ENCODE results near the gene REEP6. TPM values are rescaled to one million over a fixed set of nuclear protein-coding genes. Genes with fewer than 3 reads are reported as not detected.

REEP6 gene
- 1.0 and 2.1 TPM in 2 replicates for total RNA-seq

DNA sequence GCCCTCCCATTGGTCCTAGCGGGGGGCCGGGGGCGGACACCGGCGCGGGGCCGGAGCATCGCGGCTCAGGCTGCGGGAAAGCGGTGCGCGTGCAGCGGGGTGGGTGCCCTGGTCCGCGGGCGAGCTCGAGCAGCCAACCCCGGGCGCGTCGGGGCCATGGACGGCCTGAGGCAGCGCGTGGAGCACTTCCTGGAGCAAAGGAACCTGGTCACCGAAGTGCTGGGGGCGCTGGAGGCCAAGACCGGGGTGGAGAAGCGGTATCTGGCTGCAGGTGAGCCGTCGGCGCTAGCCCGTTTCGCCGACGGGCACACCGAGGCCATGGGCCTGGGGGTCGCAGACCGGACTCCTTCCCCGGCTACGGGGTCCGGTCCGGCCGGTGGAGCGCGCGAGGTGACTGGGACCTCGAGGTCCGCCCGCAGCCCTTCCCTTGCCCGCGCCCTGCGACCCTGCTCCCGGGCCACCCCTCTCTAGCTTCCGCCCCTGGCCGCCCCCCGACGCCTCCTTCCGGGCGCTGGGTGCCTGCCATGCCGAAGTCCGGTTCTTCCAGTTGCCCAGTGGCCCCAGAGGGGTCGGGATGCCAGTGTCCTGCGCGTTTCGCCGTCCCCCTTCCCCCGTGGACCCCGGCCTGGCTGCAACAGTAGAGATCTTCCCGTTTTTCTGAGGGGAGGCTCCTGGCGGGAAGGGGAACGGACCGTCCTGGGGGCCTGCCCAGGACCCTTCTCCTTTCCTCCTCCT lies at the start of gene REEP6:
TSS of gene REEP6 (plus strand) at position 68 of the 735 bp plus-strand sequence. CDS start at position 157, 89 bp downstream.

DNA sequence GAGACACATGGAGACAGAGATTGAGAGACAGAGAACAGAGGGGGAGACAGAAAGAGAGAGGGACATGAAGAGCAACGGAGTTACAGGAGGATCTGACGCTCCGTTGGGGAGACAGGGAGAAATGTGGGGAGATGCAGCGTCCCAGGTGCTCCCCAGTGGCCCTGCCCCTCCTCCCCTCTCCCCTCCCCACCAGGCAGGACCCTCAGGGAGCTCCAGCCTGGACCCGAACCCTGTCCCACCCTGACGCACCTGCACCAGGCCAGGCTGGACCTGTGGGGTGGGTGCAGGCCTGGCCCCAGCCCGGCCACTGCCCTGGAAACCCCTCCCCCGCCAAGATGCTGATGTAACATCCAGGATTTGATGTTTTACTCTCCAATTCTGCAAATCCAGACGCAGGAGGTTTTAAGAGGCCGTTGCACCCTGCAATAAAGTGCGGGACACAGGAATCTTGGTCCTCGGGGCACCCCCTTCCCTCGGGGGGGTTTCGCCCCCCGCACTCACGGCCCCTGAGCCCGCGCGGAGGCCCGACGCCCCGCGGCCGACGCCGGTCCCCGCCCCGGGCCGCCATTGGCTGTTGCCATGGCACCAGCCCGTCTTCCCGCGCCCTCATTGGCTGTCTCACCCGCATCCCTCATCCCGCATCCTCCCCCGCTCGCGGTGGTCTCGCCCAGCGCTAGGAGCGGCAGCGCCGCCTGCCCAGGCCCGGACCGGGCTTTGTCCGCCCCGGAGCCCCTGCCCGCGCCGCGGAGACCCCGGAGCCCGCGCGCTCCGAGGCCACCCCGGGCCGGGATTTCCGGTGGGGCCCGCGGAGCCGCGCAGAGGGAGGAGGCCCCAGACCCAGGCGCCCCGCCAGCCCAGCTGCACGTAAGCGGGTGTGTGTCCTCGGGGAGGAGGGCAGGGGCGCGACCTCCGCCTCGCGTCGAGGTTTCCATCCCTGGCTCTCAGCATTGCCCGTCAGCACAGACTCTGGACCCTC lies 41.2 kb upstream of the REEP6 start, which contains the start of gene APC2:
TSS of gene APC2 (plus strand) at position 655 of the 976 bp plus-strand sequence. CDS start 2,881 bp downstream, outside the sequence.

DNA sequence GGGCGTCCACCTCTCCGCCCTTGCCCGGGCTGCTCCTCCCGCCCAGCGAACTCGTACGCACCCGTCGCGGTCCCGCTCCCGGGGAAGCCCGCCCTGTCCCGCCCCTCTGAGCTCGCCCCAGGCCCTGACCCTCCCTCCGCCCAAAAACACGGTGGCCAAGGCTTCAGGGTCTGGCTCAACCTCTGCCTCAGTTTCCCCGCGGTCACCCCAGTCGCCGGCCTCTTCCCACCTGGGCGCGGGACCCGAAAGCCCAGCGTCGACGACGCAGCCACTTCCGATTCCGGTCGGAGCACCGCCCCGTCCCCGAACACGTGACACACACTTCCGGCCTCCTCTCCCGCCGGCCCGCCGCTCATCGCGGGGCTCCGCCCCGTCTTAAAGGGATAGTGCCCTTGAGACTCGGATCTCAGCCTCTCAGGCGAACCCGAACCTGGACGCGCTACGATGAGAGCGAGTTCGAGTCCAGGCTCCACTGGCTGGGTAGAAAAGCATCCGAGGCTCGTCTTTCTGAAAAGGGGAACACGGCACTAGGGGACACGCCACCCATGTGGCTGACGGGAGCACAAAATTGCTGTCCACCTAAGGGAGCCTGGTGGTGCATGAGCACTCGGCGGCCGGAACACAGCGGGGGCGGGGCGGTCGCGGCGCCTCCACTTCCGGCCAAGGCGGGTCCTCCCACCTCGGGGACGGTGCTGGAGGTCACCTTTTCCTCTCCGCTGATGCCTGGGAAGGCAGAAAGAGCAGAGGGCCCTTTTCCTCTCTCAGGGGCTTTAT lies 11.9 kb upstream of the REEP6 start, which contains the start of gene C19orf25:
TSS of gene C19orf25 (minus strand) at position 282 of the 774 bp plus-strand sequence. CDS start 312 bp downstream, outside the sequence.

DNA sequence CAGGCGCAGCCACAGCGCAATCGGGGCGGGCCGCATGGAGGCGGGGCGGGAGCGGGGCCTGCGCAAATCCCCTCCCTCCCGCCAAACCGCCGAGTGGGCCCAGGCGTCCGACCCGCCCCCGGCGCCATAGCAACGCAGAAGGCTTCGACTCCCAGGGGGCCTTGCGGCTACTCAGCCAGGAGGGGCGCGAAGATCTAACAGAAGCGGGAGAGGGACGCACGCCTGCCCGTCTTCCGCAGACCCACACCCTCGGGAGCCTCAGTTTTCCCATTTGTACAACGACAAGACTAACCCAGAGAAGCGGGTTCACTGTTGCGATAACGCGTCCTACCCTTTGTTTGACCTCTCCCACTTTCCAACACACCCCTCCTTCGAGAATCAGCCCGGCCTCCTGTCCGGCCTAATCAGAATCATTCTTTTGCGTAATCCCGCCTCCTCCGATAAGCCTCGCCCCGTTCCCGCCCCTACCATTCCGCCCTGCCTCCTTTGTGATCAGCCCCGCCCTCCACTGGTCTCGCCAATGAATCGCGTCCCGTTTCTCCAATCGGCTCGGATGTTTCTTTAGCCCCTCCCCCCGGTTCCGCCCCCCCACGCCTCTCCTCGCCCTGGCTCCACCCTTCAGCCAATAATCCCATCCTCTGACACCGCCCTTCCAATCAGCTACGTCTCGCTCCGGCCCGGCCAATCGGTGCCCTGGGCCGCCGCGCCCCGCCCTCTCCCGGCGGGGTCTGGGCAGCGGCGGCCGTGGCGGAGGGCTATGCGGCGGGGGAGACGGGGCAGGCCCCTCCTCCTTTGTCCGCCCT lies 469 bp upstream of the REEP6 start, which contains the start of gene PCSK4:
TSS of gene PCSK4 (minus strand) at position 40 of the 803 bp plus-strand sequence. CDS start at position 36, 4 bp downstream.

DNA sequence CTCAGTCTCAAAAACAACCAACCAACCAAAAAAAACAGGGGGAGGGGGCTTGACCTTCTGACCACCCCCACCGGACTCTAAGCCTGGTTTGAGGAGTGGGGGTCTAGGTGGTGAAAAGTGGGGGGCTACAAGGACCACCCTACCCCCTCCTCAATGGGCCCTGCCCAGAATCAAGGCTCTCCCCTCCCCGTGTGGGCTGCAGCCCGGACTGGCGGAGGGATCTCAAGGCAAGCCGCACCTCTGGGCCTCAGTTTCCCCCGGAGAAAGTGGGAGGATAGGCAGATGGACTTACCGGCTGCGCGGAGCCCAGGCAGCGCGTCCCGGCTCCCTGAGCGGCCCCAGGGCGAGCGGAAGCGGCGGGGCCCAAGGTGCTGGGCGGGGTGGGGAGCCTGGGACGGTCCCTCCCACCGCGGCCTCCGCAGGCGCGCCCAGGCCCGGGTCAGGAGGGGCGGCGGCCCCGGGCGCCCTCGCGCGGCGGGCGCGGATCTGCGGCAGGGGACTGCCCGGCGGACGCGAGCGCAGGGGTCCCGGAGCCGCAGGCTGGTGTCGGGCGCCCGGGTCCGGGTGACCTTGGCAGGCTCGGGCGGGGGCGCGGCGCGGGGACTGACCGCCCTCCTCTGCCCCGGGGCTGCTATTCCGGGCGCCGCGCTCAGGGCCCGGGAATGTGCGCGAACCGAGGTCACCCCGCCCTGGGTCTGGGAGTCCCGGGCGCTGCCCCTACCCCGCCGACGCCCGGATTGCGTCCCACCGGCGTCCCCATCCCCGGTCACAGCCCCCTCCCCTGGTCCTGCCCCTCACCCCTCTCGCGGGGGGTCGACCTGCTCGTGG lies 21.9 kb downstream of the REEP6 start, which contains the start of gene ADAMTSL5:
TSS of gene ADAMTSL5 (minus strand) at position 349 of the 828 bp plus-strand sequence. CDS start 2,076 bp downstream, outside the sequence.

DNA sequence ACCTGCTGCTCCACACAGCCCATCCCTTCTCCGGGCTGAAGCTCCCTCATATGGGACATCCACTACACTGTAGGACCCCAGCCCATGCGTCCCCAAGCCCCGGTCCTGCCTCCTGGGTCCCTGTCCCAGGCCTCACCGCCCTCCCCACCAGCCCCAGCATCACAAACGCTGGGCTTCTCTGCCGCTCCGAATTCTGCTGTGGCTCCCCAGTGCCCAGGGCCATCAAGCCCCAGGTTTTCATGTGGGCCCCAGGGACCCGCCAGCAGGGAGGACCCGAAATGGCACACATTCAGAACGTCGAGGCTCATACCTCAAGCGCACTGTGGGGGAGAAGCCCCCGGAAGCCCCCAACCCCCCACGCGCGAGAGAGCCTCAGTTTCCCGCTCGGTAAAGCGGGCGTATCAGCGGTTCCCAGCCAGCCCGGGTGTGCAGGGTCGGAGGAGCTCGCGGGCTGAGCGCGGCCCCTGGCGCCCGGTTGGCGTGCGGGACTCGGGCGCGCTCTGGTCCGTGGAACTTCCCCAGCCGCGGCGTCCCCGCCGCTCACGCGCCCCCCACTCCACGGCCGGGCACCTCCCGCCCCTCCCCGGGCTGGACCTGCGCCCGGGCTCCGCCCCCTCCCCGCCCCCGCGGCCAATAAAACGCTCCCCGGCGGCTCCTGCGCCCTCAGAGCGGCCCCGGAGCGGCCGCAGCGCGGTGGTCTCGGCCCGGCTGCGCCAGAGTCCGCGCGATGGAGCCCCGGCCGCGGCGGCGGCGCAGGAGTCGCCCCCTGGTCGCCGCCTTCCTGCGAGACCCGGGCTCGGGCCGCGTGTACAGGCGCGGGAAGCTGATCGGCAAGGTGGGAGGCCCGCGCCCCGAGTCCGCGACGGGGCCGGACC lies 32.7 kb downstream of the REEP6 start, which contains the start of gene PLK5:
TSS of gene PLK5 (plus strand) at position 666 of the 875 bp plus-strand sequence. CDS start 2,920 bp downstream, outside the sequence.

Other genes starting within 250 kb of the REEP6 start
- gene ATP5F1D, start 249.4 kb upstream of the REEP6 start, total RNA-seq = 24.0 and 32.8 TPM in 2 replicates
- 22.4 and 28.5 TPM in 2 replicates for gene MIDN, start 242.6 kb upstream of the REEP6 start, total RNA-seq
- 88.7 and 88.8 TPM in 2 replicates for gene CIRBP, start 221.8 kb upstream of the REEP6 start, total RNA-seq
- gene FAM174C, start 215.7 kb upstream of the REEP6 start, total RNA-seq = 19.2 and 33.3 TPM in 2 replicates
- gene EFNA2, start 205.3 kb upstream of the REEP6 start, total RNA-seq = not detected in 2 replicates
- 46.2 and 51.7 TPM in 2 replicates for gene NDUFS7, start 107.3 kb upstream of the REEP6 start, total RNA-seq
- 26.1 and 38.8 TPM in 2 replicates for gene GAMT, start 89.6 kb upstream of the REEP6 start, total RNA-seq
- 46.5 and 63.6 TPM in 2 replicates for gene DAZAP1, start 83.6 kb upstream of the REEP6 start, total RNA-seq
- 311 and 346 TPM in 2 replicates for gene RPS15, start 52.8 kb upstream of the REEP6 start, total RNA-seq
- 0.13 and 0.20 TPM in 2 replicates for gene APC2, start 41.1 kb upstream of the REEP6 start, total RNA-seq
- gene C19orf25, start 12.0 kb upstream of the REEP6 start, total RNA-seq = 26.7 and 33.0 TPM in 2 replicates
- gene PCSK4, start 831 bp upstream of the REEP6 start, total RNA-seq = 0.92 and 1.4 TPM in 2 replicates
- 4.6 and 8.1 TPM in 2 replicates for gene ADAMTSL5, start 21.8 kb downstream of the REEP6 start, total RNA-seq
- 0.13 TPM in 1 of 2 replicates, not detected in the other for gene PLK5, start 32.9 kb downstream of the REEP6 start, total RNA-seq
- 27.8 and 50.2 TPM in 2 replicates for gene MEX3D, start 77.1 kb downstream of the REEP6 start, total RNA-seq
- gene MBD3, start 101.7 kb downstream of the REEP6 start, total RNA-seq = 94.9 and 124 TPM in 2 replicates
- gene UQCR11, start 114.3 kb downstream of the REEP6 start, total RNA-seq = 51.2 and 62.7 TPM in 2 replicates
- gene TCF3, start 161.4 kb downstream of the REEP6 start, total RNA-seq = 62.4 and 117 TPM in 2 replicates

Measured in smooth muscle cell of the pulmonary artery (primary cell).